GM19035 (cell line): ENCODE measurements around the gene PDZRN4.
"Not testable (repeated sequence)": the region's sequence is repeated elsewhere in the genome, so short reads cannot be mapped to it uniquely, and the experiment has no call there.

Experiments
- ATAC-seq: cut with Tn5 transposase; IDR thresholded peaks from one replicate; pipeline ENCODE4 v1.9.1; 2021; ENCODE audit not compliant: unreplicated experiment

Gene PDZRN4

DNA sequence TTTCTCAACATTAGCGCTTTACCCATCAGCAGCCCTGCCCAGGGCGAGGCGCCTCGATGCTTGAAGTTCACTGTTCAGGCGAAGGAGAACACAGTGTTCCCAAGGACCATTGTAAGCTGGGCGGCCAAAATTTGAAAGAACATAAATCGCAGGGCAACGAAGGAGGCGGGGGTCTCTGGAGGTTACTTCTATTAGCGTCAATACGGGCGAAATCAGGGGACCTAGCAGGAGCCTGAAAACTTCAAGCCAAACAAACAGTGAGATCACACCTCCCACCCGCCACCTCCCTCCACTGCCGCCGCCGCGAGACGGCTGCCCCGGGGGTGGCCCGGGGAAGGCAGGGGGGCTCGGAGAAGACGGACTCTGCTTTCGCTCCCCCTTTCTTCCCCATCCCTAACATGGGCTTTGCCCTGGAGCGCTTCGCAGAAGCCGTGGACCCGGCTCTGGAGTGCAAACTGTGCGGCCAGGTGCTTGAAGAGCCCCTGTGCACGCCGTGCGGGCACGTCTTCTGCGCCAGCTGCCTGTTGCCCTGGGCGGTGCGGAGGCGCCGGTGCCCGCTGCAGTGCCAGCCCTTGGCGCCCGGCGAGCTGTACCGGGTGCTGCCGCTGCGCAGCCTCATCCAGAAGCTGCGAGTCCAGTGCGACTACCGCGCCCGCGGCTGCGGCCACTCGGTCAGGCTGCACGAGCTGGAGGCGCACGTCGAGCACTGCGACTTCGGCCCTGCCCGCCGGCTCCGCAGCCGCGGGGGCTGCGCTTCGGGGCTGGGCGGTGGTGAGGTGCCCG is at the start of gene PDZRN4:
PDZRN4 (plus strand) TSS at position 263 of the 783 bp plus-strand sequence.
- ATAC-seq = no peak

DNA sequence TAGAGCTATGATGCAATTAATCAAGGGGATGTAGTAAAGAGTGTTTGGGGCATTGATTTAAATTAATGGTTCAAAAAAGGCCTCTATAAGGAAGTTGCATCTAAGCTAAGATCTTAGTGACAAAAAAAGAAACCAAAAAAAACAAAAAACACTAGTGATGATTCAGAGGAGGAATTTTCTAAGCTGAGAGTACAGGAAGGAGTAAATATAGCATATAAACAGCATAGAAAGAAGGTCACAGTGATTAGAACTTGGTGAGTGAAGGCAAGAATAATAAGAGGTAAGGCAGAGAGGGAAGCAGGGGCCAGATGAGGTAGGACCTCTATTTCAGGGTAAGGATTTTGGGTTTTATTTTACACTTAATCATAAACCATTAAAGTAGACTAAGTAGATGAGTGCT is 48.0 kb upstream of the PDZRN4 start:
- no peak for ATAC-seq

DNA sequence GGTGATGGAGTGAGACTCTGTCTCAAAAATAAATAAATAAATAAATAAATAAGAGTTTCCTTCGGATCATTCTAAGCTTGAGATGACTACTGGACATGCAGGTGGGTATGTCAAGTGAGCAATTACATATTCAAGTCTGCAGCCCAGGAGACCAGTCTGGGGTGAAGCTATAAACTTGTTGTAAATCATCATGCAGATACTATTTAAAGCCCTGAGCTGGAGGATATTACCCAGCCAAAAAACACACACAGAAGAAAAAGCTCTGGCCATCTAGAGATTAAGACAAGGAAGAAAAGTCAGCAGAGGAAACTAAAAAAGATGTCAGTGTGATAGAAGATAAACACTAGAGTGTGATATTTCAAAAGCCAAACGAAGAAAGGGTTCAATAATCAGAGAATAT is 47.0 kb upstream of the PDZRN4 start:
- no peak for ATAC-seq

DNA sequence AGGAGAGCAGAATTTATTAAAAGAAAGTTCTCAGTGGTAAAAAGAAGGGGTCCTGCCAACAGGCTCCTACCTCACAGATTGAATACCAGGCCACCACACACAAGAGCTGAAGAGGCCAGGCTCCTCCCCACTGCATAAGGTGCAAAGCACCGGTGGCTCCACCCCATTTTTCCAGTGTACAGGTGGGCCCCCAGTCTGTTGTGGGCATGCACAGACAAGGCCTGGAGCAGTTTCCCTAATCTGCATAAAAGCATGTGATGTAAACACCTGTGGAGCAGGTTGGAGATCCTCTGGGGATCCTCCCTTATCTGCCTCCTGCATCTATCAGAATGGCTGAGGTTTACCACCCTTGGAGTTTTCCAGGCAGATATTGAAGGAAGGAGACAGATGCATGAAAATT is 45.7 kb upstream of the PDZRN4 start:
- ATAC-seq = no peak

DNA sequence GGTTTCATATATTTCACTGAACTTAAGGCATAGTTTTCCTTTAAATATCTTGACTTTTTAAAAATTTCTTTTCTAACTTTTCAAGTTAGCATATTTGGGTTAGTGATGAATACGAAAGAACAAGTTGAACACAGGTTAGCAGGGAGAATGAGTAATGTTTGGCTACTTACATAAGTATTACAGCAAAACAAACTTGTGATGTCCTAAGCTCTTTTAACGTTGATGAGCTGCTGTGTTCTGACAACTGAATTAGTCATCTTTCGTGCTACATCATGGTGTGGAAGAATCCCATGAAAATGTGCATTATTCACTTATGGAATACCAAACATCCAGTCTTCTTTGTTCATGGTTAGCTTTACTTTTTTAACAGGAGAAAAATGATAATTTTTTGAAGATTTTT is 36.3 kb upstream of the PDZRN4 start:
- ATAC-seq = no peak

DNA sequence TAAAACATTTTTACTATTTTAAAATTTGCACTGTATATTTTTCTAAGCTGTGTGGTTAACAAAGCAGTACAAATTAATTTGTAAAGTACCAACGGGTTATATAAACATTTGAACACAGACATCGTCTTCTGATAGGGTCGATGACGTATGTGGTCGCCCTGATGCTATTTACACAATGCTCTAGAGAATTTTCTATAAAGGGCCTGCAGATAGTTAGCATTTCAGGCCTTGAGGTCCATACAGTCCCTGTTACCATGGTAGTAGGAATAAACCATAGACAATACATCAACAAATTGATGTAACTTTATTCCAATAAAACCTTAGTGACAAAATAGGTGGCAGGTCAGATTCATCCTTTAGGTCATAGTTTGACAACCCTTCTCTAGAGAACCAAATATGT is 25.7 kb upstream of the PDZRN4 start:
- ATAC-seq = no peak

DNA sequence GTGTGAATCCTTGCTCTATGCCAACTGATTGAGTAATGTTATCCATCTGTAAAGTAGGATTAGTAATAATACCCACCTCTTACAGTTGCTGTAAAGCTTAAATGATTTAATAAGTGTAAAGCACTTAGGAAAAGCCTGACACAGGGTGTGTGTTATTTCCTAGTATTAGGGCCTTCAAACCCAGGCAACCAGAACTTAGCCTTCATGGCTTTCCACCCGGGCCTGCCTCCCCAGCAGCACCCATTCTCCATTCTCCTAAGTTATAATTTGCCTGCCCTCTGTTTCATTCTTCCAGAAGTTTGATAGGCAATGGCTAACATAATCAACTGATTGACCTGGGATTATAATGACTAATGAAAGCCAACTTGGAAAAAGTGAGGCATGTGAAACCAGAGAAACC is 20.4 kb upstream of the PDZRN4 start:
- ATAC-seq = no peak

DNA sequence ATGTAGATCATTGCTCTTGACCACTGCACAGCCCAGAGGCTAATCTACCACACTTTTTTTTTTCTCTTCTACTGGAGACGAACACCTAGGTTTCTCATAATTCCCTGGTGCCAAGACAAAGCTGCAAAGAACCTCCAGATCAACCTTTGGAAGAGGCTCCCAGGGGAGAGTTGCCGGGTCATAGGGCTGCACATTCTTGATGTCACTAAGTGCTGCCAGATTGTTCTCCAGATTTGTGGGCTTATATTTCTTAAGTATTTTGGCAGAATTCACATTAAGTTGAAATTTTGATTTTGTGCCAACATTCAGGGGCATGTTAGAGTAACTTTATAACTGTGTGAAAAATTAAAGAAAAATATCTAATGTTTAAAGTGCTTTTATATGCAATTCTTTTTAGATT is 13.5 kb upstream of the PDZRN4 start:
- no peak for ATAC-seq

DNA sequence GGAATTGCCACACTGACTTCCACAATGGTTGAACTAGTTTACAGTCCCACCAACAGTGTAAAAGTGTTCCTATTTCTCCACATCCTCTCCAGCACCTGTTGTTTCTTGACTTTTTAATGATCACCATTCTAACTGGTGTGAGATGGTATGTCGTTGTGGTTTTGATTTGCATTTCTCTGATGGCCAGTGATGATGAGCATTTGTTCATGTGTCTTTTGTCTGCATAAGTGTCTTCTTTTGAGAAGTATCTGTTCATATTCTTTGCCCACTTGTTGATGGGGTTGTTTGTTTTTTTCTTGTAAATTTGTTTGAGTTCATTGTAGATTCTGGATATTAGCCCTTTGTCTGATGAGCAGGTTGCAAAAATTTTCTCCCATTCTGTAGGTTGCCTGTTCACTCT is 8.6 kb upstream of the PDZRN4 start:
- ATAC-seq = not testable (repeated sequence)

DNA sequence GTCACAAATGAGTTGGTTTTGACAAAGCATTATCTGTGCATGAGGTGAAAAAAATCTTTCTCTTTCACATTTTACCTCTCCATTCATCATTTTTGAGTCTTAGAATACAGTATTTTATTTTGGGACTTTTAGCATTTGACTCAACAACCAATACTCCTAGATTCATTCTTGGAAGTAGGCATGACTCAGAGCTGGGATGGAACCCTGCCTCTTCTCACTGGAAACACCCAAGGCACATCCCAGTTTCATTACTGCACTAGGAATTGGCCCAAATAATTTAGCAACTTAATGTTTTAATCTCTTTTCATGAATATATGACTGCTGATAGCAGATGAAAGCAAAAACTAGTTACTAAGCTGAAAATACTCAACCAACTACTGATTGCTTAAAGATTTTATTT is 3.3 kb upstream of the PDZRN4 start:
- ATAC-seq = no peak

DNA sequence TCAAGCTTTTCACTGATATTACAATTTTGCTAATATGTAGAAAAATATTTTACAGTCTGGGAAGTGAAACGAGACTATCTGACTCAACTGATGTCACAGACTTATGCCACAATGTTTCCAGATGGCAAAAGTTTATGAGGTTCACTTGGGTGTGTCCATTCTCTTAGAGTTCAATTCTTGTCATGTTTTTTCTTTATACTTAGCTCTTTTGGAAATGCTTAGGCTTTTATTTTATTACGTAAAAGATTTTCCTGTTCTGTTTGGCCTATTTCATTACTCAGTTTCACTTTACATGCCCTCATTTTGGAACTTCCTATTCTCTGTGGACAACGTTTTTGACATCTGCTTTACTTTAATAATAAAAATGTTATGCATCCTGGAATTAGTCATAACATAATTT is 2.1 kb upstream of the PDZRN4 start:
- no peak for ATAC-seq

DNA sequence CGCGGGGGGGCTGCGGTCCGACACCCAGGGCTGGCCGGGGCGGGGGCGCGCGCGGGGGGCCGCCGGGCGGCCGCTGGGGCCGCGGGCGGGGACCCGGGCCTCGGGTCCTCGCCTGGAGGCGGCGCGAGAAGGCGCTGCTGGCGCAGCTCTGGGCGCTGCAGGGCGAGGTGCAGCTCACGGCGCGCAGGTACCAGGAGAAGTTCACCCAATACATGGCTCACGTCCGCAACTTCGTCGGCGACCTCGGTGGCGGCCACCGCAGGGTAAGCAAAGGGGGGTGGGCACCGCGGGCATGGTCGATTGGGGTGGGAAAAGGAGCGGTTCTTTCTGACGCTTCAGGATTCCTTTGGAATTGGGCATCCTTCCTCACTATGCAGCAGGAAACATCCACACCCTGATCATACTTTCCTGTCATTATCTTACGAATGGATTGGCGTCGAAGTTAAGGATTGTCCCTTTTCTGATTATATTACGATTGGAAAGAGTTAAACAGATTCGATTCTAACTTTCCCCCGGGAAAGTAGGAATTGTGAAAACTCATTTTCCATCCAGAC is 798 bp downstream of the PDZRN4 start:
- no peak for ATAC-seq

DNA sequence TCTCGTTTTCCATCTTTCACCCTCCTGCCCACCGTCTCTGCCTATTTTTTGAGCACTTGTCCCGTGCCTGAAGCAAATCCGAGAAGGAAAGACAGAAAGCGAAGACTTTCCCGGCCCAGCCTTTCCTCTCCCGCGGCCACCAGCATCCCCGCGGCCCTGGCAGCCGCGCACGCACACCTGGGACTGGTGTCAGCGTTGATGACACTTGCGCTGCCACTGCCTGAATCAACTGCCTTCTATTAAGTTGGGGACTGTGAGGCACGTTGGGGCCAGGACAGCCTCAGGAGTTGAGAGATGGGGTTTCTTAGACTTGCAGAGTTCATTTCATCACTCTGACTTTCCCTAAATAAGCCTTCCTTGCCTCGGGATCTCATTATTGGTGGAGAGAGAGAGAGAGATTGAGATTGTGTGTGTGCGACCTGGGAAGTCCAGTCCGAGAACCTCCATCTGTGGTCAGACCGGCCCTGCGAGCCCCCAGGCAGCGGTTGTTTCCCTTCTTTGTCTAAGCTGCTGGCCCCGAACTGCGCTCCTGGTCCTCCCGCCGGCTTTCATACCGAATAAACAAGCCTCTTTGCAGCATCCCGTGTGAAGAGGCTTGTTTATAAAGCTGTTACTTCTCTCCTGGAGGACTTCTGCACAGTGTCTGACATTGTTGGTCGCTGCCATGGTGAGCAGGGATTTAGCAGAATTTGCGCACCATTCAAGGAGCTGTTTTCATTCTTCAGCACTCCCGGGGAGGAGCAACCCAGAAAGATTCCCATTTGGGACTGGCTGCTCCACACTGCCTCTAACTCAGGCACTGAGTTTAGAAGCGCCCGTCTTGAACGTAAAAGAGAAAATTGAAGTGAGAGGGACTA is 1.5 kb downstream of the PDZRN4 start:
- ATAC-seq = no peak

DNA sequence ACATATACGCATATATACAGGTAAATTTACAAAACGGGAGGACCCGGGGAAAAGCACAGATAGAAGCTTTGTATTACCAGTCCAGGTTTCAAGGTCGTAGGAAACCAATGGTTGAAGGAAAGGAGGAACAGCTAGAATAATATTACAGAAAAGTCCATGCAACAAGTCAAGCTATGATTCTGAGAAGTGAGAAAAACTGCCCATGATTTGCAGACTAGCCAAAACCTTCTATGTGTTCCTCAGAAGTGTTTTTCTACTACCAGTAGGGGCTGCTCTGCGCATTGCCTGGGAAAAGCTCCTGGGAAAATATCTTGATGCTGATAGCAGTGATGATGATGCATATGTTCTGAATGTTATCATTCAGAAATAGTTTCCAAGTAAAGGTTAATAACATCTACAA is 2.2 kb downstream of the PDZRN4 start:
- no peak for ATAC-seq

DNA sequence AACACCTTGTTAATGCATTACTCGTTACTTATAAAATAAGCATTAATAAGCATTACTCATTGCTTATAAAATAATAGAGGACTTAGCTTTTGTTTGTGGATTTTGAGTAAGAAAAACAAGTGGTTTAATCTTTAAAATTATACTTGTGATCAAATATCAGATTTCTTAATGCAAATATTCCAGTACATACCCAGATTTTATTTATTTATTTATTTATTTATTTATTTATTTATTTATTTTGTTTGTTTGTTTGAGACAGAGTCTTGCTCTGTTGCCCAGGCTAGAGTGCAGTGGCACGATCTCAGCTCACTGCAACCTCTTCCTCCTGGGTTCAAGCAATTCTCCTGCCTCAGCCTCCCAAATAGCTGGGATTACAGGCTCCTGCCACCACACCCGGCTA is 3.4 kb downstream of the PDZRN4 start:
- ATAC-seq = not testable (repeated sequence)

DNA sequence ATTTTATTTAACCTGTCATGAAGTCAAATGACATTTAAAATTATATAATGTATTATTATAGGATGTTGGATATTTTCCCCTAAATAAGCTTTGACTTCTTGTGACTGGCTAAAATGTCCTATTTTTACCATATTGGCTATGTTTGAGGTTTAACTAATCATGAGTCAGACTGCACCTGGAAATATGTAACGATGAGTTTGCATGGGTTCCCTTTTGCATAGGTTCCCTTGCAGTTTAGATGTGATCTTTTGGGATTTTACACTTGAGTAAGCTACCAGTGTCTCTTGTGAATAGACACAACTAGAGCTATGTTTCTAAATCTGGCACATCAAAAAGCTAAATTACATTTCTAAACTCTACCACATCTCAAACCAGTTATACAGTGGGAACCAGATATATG is 5.2 kb downstream of the PDZRN4 start:
- ATAC-seq = no peak

DNA sequence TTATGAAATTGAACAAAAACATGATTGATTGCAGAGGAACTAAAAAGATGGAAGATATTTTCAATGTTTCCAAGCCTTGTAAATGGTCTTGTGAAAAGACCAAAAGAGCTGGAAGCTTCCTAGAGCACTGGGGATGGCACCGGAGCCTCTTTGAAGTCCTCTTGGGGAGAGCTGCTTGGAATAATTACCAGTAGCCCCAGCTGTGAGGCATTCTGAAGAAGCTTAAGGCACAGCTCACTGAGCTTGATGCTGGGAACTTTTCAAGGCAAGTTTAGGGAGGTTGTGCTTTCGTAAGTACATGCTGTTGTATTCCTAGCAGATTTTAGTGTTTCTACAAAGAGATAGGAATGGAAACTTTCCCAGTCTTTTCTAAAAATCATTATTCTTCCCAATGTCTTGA is 13.9 kb downstream of the PDZRN4 start:
- no peak for ATAC-seq

DNA sequence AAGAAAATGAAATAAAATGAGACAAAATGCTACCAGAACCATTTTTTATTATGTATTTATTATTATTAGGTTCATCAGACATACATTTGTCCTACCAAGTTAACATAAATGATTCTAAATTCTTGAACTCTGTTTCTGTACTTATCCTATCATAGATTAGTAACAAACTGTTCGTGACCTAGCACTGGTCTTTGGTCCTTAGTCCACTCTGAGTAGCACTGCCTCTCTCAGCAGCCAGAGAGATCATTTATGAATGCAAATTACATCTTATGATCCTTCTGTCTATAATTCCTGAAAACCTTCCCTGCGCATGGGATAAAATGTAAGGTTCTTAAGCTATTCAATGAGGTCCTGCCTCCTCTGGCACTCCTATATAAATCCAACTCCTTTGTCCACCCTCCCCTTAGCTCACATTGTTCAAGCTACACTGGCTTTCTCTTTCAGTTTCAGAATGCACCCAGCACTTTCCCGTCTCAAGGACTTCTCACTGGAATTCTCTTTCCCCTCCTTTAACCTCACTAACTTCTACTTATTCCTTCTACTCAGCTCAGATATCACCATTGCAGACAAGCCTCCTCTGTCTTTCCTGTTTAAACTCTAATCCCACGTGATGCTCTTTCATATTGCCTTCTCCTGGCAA is 17.1 kb downstream of the PDZRN4 start:
- ATAC-seq = peak; percentile 65

DNA sequence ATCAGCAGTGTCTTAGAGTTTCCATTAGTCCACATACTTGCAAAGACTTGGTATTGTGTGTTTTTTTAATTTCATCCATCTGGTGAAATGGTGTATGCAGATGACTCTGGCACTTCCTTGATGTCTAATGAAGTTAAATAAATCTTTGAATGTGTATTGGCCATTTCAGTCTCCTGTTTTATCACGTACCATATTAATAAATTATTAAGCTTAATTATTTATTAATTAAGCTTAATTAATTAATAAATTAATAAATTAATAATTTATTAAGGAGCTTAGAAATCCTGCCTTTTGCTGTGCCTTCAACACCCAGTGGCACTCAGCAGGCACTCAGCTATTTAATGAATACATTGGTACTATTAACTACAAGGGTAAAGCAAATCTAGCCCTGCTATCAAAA is 18.2 kb downstream of the PDZRN4 start:
- no peak for ATAC-seq

DNA sequence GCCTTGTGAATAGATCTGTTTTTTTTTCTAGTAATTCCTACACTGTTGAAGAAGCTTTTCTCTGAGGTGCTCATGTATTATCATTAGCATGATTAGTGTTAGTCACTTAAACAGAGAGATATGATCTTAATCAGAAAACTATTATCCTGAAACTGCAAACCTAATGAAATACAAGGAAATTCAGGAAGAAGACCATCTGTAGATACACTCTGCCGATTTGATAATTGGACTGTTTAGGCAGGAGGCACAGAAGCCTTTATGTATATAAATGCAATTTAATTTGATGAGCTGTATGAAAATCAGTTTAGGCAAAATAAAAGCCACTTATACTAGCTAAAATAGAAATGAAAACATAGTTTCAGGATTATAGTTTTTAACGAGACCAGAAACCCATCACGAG is 23.3 kb downstream of the PDZRN4 start:
- ATAC-seq = no peak

DNA sequence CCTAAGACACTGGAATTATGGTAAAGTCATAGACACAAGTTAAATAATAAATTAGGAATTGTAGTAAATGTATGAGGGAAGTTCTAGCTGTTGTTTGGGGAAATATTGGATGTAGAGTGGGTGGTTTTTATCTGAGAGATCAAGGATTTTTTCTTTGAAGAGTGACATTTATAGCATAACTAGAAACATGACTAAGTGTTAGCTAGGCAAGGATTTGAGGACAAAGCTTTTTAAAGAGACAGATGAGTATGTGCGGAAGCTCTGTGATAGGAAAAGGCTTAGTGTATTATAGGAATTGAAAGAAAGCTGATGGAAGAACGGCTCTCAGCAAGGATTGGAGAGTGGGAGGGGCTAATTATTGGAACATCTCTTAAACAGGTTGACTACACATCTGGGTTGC is 24.5 kb downstream of the PDZRN4 start:
- ATAC-seq = no peak

DNA sequence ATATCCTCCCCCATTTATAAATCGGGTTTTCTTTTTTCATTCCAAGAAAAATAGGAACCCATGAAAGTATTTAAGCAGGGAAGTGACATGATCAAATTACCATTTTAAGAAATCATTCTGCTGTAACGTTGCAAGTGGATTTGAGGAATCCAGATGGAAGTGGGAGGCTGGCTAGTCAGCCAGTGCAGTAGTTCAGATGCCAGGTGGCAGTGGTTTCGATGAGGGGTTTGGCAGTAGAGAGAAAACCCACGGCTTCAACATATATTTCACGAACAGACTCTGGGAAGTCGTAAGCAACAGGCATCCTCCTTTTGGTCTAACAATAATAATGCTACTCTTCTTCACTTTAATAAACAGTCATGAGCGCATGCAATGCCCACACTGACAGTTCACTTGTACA is 25.0 kb downstream of the PDZRN4 start:
- ATAC-seq = no peak
